K562 (cell line): Measurements from ENCODE around the gene CHD5. TPM values are rescaled to one million over a fixed set of nuclear protein-coding genes. Genes with fewer than 3 reads are reported as not detected.

Experiments
- ATAC-seq: fragments of 200-7000 bp; cut with Tn5 transposase; 3 replicates; pipeline ENCODE4 v1.9.1; 2020; ENCODE audit warnings: moderate library complexity
- BruUV-seq: library from RNA; stranded (reverse); fragments of 400-500 nt; replicated peaks from 2 replicates; lab custom pipeline; 2021; lab: Mats Ljungman, UMichigan
- CTCF ChIA-PET: fragments of 300-600 bp; formaldehyde crosslinking; extraction: SDS; loops from one replicate; lab custom pipeline; 2021; ENCODE audit warnings: low intra/inter-chr PET ratio; lab: Yijun Ruan, JAX
- POLR2A ChIA-PET: fragments of 300-600, 350-650 bp; sonication (Branson Sonifier 250); formaldehyde crosslinking; extraction: SDS; loops from one replicate; lab custom pipeline; 2021; ENCODE audit warnings: antibody characterized with exemption, inconsistent platforms; lab: Yijun Ruan, JAX
- DNase-seq, 4 experiments: peaks; one replicate each; pipeline versions ENCODE4 v3.0.0 to v3.0.0-alpha.2; 2011 to 2018; ENCODE audit warnings: low spot score in 3 of 4, mixed read lengths in 3 of 4; ENCODE audit errors: extremely low read depth in 1 of 4
- FAIRE-seq: peaks from 2 replicates; lab custom pipeline; 2011; peaks lifted over from hg19 to GRCh38; lab: Jason Lieb, UNC
- H2AFZ ChIP-seq: 2 replicates; pipeline ENCODE4 v1.6.0; 2011; ENCODE audit warnings: low read depth, low read length, control low read depth, inconsistent platforms
- H3K27ac ChIP-seq: fragments of 200-600 bp; 3 replicates; pipeline ENCODE4 v1.8.0; 2011; ENCODE audit warnings: low read depth, mild to moderate bottlenecking, control low read depth, inconsistent platforms, low read length, moderate library complexity, mixed read lengths; ENCODE audit errors: extremely low read depth
- H3K27me3 ChIP-seq, 2 experiments: fragments of 300-600 bp in 1 of 2; 2 replicates in 1 of 2; 3 replicates in 1 of 2; pipeline versions ENCODE4 v1.6.0 to v1.8.0; 2011; ENCODE audit warnings: inconsistent platforms in 2 of 2, low read length in 2 of 2, mild to moderate bottlenecking in 1 of 2, mixed read lengths in 1 of 2, moderate library complexity in 1 of 2; ENCODE audit not compliant: control insufficient read depth in 2 of 2, insufficient read depth in 2 of 2
- H3K36me3 ChIP-seq: fragments of 300-600 bp; 3 replicates; pipeline ENCODE4 v1.8.0; 2011; ENCODE audit warnings: mild to moderate bottlenecking, low read length, inconsistent platforms; ENCODE audit not compliant: control insufficient read depth, insufficient read depth
- H3K4me1 ChIP-seq, 2 experiments: fragments of 200-600 bp in 1 of 2; replicated peaks in 1 of 2; 2 replicates in 1 of 2; 3 replicates in 1 of 2; pipeline versions ENCODE4 v1.5.1 to v1.8.0; 2011; ENCODE audit warnings: inconsistent platforms in 2 of 2, low read length in 2 of 2, mild to moderate bottlenecking in 1 of 2, mixed read lengths in 1 of 2, moderate library complexity in 1 of 2; ENCODE audit not compliant: control insufficient read depth in 2 of 2, insufficient read depth in 2 of 2
- H3K4me2 ChIP-seq: 2 replicates; pipeline ENCODE4 v1.6.1; 2011; ENCODE audit warnings: low read length, control low read depth, inconsistent platforms, mixed read lengths; ENCODE audit not compliant: insufficient read depth
- H3K4me3 ChIP-seq: fragments of 200-600 bp; sonication (generic), shearing (Covaris generic); 2 replicates; pipeline ENCODE4 v1.5.1; 2016; ENCODE audit warnings: control low read depth, inconsistent platforms
- H3K79me2 ChIP-seq: fragments of 200-600 bp; 3 replicates; pipeline ENCODE4 v1.8.0; 2011; ENCODE audit warnings: low read length, inconsistent platforms; ENCODE audit not compliant: control insufficient read depth, insufficient read depth
- H3K9ac ChIP-seq, 2 experiments: 2 replicates each; pipeline versions ENCODE4 v1.6.0 to v1.6.1; 2011; ENCODE audit warnings: low read depth in 2 of 2, low read length in 2 of 2, control low read depth in 1 of 2, inconsistent platforms in 1 of 2, mild to moderate bottlenecking in 1 of 2, mixed read lengths in 1 of 2; ENCODE audit not compliant: insufficient read depth in 1 of 2
- H3K9me1 ChIP-seq: one replicate; pipeline ENCODE4 v1.6.0; 2011; ENCODE audit warnings: inconsistent platforms, mild to moderate bottlenecking, low read length, moderate library complexity; ENCODE audit not compliant: control insufficient read depth, insufficient read depth
- H3K9me3 ChIP-seq: replicated peaks from 2 replicates; pipeline ENCODE4 v1.5.1; 2011; ENCODE audit warnings: low read depth, low read length, inconsistent platforms; ENCODE audit not compliant: control insufficient read depth, insufficient read depth
- H4K20me1 ChIP-seq: replicated peaks from 2 replicates; pipeline ENCODE4 v1.6.1; 2011; ENCODE audit warnings: low read length, inconsistent platforms, mixed read lengths; ENCODE audit not compliant: control insufficient read depth, insufficient read depth
- CEBPB ChIP-seq: fragments of 450-650 bp; IDR thresholded peaks from 2 replicates; pipeline ENCODE4 v1.6.1; 2016; ENCODE audit warnings: missing genetic modification characterization, missing compliant biosample characterization
- HNRNPUL1 ChIP-seq: fragments of 200-400 bp; formaldehyde crosslinking; IDR thresholded peaks from 2 replicates; pipeline ENCODE4 v1.6.1; 2017; ENCODE audit warnings: low read length
- IFI16 ChIP-seq: fragments of 250-450 bp; sonication (Bioruptor Pico); IDR thresholded peaks from 2 replicates; pipeline ENCODE4 v2.1.2; 2022; ENCODE audit warnings: mild to moderate bottlenecking, inconsistent platforms
- KLF6 ChIP-seq: fragments of 250-450 bp; sonication (Bioruptor Pico); IDR thresholded peaks from 2 replicates; pipeline ENCODE4 v1.4.0; 2020; ENCODE audit warnings: mild to moderate bottlenecking, moderate library complexity, borderline replicate concordance
- POLR2G ChIP-seq: fragments of 200-400 bp; formaldehyde crosslinking; IDR thresholded peaks from 2 replicates; pipeline ENCODE4 v1.6.1; 2017; ENCODE audit warnings: low read depth, mild to moderate bottlenecking, antibody characterized with exemption, low read length, moderate library complexity
- XRCC4 ChIP-seq: IDR thresholded peaks from one replicate; pipeline ENCODE4 v1.6.1; 2011; ENCODE audit not compliant: insufficient read depth, insufficient read length; ENCODE audit errors: extremely low read depth
- ZNF263 ChIP-seq: sonication (generic); formaldehyde crosslinking; IDR thresholded peaks from 2 replicates; pipeline ENCODE4 v1.8.0; 2022; ENCODE audit warnings: mild to moderate bottlenecking, missing genetic modification reagents, borderline replicate concordance
- ZNF584 ChIP-seq: fragments of 200-800 bp; sonication (Bioruptor generic); IDR thresholded peaks from 2 replicates; pipeline ENCODE4 v1.6.1; 2016; ENCODE audit warnings: low read depth, mild to moderate bottlenecking, missing genetic modification characterization, missing compliant biosample characterization
- WGBS: fragments of 100-300 bp; shearing (Covaris generic); methylation state at CpG from one replicate; pipeline ENCODE4 v1.1.6; 2016; ENCODE audit warnings: low coverage, mixed read lengths; ENCODE audit not compliant: insufficient coverage; ENCODE audit errors: missing lambda C conversion rate; 5-methylcytosine and 5-hydroxymethylcytosine counted together
- in situ Hi-C: fragments of 300-500 bp; cut with MboI; formaldehyde crosslinking; loops from 4 replicates; pipeline ENCODE4 v1.15.0; 2018; ENCODE audit warnings: inconsistent platforms, mixed read lengths
- intact Hi-C: fragments of 100-400 bp; cut with micrococcal nuclease; formaldehyde crosslinking; loops from 2 replicates; pipeline ENCODE4 v1.14.2; 2022
- polyA plus RNA-seq, 8 experiments: library from polyadenylated mRNA; depleted of rRNA in 4 of 8; stranded (reverse) in 5 of 8; unstranded in 3 of 8; fragments of >200 nt; fragmentation: Nextera tagmentation in 2 of 8; fragmentation: Illumina TruSeq in 1 of 8; extraction: Ambion mirVana in 2 of 8; extraction: Trizol in 1 of 8; gene quantifications; 2 replicates each; pipeline versions ENCODE4 v1.2.1 to v1.2.3, GENCODE V29; 2011 to 2014; ENCODE audit warnings: inconsistent platforms in 1 of 8, missing spikeins in 1 of 8
- total RNA-seq, 7 experiments: library from RNA; depleted of rRNA in 6 of 7; stranded (reverse); fragments of >200 nt in 6 of 7; fragmentation: Illumina TruSeq in 2 of 7; extraction: Trizol in 2 of 7; gene quantifications; 2 replicates each; pipeline versions ENCODE4 v1.2.1 to v1.2.3, GENCODE V29; 2011 to 2021; ENCODE audit warnings: low replicate concordance in 1 of 7

The CHD5 gene
- total and polyA plus RNA-seq, 9 of the 15 experiments (the other 6 are each of a cell fraction or from before 2014, with no cell fraction given), result 0.03 to 0.52 (median 0.11) TPM; not detected in 2

DNA sequence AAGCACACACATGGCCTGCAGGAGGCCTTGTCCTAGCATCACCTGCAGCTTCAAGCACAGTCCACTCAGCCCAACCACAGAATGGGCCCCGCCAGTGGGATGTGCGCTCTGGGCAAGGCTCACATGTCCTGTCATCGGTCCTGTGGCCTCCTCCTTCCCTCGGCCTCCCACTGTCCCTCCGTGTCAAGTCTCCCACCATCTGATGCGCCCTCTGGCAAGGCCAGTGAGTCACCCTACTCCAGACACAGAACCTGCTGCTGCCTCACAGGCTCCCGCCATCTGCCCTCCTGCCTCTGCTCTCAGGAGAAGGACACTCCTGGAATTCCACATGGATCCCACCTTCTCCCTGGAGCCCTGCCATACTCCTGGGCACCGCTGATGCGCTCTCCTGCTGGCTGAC, 120.3 kb downstream of the CHD5 start:
- H3K79me2 ChIP-seq, result no peaks in the 10 kb centered on the region
- H3K27me3 ChIP-seq, result peaks cover 50 to 88% of the 10 kb centered on the region in 2 experiments
- H3K4me2 ChIP-seq, result no peak overlapping the region
- BruUV-seq, result no TSS peak
- H3K9ac ChIP-seq, result peak overlapping the region in 1 of 2 experiments; percentile 13; a peak in 2 of 4 replicates
- peak; percentile 21; the same call in 1 of the 3 replicates for ATAC-seq
- H3K9me1 ChIP-seq, result no peaks in the 10 kb centered on the region
- DNase-seq, result no peak
- H3K27ac ChIP-seq, result no peak overlapping the region
- in situ Hi-C loops, result no loop called here
- no peak overlapping the region for H2AFZ ChIP-seq
- no peak for TF ChIP-seq IFI16 (CRISPR knock-in tag)
- TF ChIP-seq KLF6 (CRISPR knock-in tag), result no peak
- no peak for TF ChIP-seq ZNF584 (CRISPR knock-in tag)
- TF ChIP-seq HNRNPUL1, result no peak
- TF ChIP-seq XRCC4, result no peak
- TF ChIP-seq POLR2G, result peak; percentile 40; the same call in 1 of the 2 replicates
- no peak for TF ChIP-seq CEBPB (tag)
- TF ChIP-seq ZNF263, result 0 out of 2 replicates have a peak, but pooled peaks have one; percentile 2
- intact Hi-C loops, result no loop called here
- CTCF ChIA-PET, result no interaction called here
- 6% methylated on average over 7 of the region's 9 CpGs for WGBS
- H4K20me1 ChIP-seq, result peaks cover 57% of the 10 kb centered on the region
- peaks cover 0 to 5% of the 10 kb centered on the region in 2 experiments; a peak in 2 of 5 replicates for H3K4me1 ChIP-seq
- POLR2A ChIA-PET, result interaction anchor here (0.7 to 1.4 kb wide), 2 partner anchors 11 to 23 kb away, joined by 3 read pairs; no protein-coding TSS in a partner anchor
- H3K4me3 ChIP-seq, result no peak overlapping the region
- no peaks in the 10 kb centered on the region for H3K9me3 ChIP-seq
- H3K36me3 ChIP-seq, result no peaks in the 10 kb centered on the region
- no peak for FAIRE-seq
